HG03175 (cell line): ENCODE measurements around the gene KCNAB2.

Experiments
- ATAC-seq: cut with Tn5 transposase; IDR thresholded peaks from one replicate; pipeline ENCODE4 v1.9.1; 2021; ENCODE audit warnings: mild to moderate bottlenecking, moderate library complexity; ENCODE audit not compliant: unreplicated experiment

KCNAB2 gene

DNA sequence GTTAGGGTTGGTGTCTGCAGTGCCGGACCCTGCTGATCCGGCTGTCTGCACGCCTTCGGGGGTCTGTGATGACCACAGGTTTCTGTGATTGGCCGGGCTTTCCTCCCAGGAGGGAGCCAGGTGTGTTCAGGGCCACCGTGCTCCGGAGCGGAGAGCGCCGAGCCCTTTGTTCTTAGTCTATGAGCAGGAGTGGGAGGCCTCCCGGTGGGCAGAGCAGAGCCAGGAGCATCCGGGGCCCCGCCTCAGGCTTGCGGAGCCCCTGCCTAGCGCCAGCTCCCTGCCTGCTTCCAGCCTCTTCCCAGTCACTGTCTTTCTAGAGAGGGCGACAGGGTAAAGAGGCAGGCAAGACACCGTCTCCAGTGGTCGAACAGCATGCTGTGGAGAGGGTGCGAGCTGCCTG, 31.8 kb downstream of the KCNAB2 start:
- no peak for ATAC-seq

DNA sequence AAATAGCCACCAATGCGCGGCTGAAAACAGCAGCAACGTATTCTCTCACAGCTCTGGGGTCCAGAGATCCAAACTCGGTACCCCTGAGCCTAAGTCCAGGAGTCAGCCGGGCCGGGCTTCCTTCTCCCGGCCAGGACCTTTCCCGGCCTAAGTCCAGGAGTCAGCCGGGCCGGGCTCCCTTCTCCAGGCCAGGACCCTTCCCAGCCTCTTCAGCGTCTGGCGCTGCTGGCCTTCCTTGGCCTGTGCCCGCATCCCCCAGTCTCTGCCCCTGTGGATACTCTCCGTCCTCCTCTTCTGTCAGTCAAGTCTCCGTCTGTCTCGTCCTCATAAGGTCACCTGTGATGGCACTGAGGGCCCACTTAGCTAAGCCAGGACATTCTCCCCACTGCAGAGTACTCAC, 32.2 kb downstream of the KCNAB2 start:
- ATAC-seq = no peak

DNA sequence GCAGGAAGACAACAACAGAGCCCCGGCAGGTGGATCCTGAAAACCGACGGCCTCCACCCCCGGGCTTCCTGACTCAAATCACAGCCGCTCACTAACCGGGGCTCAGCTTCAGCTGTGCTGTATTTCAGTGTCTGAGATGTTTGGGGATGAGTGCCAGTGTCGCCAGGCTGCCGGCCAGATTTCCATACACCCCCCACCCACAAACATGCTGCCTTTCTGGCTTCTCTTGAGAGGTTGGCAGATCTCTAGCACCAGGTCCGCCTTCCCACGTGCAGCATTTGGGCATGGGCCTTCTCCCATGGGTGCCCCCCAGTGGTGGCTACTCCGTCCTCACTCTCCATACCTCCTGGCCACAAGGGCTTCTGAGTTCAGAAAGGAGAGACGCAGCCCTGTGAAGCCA, 34.8 kb downstream of the KCNAB2 start:
- ATAC-seq = no peak

DNA sequence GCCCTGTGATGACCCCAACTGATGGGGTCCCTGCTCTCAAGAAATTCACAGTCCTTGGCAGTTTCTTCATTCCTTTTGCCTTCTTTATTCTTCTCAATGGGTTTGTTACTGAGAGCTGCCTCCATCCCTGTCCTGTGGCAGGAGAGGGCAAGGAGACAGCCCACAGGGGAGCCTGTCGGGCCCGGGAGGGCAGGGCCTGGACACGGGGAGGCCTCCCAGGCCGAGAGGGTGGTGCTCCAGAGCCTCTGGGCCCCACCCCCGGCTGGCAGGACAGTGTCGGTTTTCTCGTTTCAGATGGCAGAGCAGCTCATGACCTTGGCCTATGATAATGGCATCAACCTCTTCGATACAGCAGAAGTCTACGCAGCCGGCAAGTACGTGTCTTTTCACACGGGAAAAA, 36.2 kb downstream of the KCNAB2 start:
- ATAC-seq = no peak

DNA sequence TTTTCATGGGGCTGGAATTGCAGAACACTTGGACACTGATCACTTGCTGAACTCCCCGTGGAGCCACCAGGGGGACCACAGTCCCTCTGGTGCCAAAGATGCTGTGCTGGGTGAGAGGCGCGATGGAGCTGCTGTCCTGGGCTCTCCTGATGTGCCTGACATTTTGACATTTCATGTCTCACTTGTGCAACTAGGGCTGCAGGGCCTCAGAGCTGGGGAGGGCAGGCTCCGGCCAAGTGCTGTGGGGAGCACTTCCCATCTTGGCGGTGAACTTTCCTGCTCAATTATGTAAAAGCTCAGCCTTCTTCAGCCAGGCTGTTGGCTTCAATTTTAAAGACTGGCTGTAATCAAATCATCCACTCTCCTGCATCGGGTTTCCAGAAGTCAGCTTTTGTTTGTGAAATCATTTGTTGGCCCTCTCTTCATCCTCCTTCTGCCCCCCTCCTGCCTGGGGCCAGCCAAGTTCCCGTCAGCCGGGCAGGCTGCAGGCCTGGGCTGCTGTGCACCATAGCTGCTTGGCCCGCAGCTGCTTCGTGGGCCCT, 36.8 kb downstream of the KCNAB2 start:
- ATAC-seq = no peak

DNA sequence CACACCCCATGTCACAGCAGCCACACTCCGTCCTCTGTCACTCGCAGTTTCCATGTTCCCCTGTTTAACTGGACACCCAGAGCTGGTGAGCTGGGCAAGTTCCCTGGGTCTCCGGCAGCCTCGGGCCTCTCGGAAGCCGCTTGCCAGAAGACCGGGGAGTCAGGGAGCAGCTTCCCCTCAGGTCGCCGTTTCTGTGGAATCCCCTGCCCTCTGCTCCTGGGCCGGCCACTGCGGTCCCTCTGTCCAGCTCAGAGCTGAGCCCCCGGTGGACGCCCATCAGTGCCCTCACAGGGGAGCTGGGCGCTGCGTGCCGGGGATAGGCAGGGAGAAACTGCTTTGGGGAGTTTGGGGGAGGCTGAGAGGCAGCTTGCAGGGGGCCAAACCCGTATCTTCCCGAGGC, 37.7 kb downstream of the KCNAB2 start:
- no peak for ATAC-seq

DNA sequence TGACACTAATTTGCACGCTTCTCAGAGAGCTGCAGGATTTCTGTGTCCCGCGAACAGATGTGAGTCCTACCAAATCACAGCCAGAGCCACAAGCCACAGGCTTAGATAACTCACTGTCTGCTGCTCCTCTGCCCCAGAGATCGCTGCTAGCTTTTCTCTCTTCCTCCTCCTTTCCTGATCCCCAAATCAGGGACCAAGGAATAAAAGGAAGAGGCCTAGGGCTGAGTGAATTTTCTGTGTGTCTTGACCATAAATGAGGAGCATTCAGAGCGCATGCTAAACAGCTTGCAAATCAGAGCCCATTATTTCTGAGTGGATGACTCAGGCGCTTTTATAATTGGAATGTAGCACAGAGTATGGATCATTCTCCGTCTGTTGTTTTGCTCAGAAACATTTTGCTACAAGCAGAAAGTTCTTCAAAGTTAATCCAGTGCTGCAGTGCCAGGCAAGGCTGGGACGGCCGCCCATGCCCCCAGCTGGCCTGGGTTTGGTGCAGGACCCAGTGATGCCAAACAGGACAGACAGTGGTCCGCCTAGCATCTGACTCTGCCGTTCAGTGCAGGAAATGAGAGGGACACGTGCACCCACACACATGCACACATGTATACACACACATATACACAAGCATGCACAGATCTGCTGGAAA, 38.2 kb downstream of the KCNAB2 start:
- no peak for ATAC-seq

DNA sequence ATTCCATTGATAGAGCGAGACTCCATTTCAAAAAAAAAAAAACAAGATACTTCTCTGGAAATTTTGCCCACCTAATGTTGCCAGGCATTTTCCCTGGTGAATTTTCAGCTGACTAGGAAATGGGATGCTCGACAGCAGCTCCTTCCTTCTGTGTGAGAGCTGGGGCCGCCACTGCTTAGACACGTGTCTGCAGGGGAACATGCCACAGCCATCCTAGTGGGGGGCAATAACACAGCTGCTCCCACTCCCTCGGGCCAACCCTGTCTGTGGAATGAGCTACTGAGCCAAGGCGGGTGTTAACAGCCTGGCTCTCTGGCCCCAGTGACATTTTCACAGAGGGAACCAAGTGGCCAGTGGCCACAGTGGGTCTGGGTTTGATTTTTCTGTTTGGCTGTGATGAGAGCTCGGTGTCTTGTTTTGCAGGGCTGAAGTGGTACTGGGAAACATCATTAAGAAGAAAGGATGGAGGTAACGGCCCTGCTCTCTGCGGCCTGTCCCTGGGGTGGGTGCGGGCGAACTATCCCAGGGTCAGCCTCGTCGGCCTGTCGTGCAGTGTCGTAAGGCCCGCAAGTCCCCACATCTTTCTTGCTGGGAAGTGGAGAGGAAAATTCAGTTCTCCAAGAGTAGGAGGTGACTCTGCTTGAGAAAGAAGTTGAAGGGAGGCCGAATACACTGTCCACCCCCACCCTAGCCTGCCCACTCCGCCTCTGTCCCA, 39.2 kb downstream of the KCNAB2 start:
- no peak for ATAC-seq

DNA sequence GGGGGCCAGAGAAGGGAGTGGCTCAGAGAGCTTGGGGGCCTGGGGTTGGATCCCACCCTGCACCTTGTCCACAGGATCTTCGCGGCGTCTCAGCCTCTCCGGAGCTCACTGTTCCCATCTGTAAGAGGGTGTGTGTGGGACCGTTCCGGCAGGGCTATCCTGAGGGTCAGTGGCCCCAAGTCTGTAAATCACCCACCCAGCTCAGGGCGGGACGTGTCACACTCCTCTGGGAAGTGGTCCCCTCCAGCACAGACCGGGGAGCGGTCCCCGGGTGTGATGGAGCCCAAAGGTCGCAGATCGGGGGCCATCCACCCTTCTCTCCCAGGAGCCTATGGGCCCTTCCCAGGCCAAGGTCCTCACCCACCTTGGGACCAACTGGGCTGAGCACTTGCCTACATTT, 40.0 kb downstream of the KCNAB2 start:
- no peak for ATAC-seq

DNA sequence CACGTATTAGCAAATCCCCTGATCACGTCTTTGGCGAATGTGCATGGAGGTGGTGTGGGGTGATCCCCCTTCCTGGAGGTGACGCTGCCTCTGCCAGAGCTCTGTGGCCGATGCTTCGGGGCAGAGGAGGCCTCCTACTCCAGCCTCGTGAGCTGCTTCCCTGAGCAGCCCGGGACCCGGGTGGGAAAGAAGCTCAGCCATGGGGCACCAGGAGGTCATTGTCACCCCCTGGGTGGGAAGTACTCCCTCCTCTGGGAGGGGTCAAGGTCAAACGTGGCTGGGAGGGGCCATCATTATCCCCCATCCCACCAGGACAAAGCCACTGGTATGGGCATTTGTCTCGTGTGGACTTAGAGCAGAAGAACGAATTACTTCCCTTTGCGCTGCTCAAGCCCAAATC, 40.7 kb downstream of the KCNAB2 start:
- ATAC-seq = no peak

DNA sequence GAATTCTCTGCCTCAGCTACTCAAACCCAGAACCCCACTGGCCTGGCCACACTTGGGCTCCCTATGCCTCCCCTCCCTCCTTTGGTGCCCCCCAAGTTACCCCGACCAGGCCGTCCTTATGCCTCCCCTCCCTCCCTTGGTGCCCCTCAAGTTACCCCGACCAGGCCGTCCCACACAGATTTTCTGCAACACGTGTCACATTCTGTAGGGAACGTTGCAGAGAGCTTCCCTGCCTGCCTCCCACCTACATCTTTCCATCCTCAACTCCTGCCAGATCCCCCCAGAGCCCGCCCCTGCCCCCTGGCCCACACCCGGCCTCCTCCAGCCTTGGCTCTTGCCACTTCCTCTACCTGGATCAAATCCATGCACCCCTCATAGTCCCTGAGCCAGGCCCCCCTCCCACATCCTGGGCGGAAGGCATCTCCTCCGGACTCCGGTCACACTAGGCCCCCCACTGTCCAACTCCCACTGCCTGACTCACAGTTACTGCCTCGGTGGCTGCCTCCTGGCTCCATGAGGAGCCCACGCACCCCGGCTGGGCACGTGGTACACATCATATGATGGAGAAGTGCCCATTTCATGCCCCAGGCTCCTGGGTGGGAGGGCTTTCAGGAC, 41.2 kb downstream of the KCNAB2 start:
- no peak for ATAC-seq

DNA sequence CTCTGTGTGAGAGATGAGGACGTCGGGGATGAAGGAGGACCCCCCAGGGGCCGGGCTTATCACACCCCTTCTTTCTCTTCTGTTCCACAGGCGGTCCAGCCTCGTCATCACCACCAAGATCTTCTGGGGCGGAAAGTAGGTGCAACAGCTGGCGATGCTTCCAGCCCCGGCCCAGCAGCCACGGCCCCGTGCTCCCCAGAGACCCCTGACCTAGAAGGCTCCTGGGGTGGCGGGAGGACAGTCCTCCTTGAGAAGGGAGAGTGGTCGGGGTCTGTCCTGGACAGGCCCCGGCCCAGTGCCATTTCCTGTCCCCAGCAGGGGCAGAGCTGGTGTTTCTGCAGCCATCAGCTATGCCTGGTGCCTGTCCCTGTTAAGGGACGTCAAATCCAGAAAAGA, 41.7 kb downstream of the KCNAB2 start:
- no peak for ATAC-seq

DNA sequence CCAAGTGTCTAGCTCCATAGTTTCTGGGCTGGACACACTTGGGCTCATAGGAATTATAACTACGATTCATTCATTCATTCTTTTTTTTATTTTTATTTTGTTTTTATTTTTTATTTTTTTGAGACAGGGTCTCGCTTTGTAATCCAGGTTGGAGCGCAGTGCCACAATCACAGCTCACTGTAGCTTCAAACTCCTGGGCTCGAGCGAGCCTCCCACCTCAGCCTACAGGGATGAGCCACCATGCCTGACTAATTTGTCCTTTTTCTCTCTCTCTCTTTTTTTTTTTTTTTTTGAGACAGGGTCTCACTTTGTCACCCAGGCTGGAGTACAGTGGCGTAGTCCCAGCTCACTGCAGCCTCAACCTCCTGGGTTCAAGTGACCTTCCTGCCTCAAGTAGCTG, 42.3 kb downstream of the KCNAB2 start:
- no peak for ATAC-seq

DNA sequence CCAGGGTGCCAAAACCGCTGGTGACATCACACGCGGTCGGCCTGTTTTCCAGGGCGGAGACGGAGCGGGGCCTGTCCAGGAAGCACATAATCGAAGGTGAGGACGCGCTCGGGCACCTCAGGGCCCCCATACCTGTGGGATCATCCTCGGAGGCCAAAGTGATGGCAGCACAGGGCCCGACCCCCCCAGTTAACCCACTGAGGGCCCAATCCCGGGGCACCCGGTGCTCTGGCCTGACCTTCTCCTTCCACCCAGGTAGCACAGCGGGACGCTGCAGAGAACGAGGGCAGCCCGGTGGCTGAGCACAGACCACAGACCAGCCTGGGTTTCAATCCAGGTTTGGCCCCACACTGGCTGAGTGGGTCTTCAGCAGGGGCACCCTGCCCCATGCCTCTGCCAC, 43.3 kb downstream of the KCNAB2 start:
- ATAC-seq = no peak

DNA sequence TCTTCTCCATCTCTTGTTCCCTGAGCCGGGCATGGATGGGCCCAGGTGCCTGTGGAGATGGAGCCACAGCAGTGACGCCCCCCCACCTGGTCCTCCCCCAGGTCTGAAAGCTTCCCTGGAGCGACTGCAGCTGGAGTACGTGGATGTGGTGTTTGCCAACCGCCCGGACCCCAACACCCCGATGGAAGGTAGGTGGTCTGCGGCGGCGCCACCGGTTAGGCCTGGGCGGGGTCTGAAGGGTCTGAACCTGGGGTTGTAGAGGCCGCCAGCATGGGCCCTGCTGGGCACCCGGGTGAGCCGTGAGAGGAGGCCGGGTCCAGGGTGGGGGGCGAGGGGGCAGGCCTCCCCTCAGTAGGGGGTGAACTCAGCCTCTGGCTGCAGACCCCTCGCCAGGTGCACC, 44.6 kb downstream of the KCNAB2 start:
- no peak for ATAC-seq

DNA sequence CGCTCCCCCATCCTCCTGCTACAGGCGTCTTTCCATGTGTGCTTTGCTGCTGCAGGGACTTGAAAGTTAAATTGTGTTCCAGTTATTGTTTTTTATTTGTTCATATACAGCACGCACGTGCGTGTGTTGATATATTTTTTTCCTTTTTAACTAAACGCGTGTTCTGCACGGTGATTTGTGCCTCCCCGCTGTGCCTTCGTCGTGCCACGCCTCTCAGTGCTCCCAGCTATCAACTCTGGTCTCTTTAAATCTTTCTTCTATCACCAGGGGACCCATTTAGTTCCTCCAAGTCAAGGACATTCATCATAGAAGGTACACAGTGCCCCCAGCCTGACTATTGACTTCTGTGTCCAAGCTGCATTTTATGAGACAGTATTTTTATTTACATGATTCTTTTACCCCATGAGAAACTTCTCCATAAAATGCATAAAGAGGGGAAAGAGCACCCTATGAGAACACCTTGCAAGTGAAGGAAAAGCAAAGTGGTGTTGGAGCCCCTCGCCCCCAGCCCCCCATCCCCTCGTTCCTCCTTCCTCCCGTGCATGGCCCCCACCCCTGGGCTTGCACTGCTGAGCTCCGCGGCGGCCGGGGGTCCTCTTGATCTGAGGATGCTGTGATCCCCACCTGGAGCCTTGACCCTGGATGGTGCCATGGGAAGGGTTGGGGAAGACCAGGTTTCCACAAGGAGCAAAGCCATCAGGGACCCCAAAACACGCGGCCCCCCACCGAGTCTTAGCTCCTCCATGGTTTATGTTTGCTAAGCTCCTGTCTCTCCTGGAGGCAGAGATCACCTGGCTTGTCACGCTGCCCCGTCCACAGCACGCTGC, 45.5 kb downstream of the KCNAB2 start:
- ATAC-seq = no peak

DNA sequence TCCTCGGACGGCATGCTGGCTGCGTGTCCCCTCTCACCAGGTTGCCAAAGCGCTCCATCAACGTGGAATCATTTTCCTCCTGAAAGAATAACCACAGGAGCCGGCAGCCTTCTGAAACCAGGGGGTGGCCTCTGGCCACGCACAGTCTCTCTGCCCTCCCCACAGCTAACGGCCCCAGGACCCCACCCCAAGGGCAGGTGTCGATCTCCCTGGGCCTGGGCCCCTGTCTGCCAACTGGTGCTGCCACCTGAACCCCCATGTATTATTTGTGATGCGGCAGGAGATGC, 46.1 kb downstream of the KCNAB2 start:
- no peak for ATAC-seq

DNA sequence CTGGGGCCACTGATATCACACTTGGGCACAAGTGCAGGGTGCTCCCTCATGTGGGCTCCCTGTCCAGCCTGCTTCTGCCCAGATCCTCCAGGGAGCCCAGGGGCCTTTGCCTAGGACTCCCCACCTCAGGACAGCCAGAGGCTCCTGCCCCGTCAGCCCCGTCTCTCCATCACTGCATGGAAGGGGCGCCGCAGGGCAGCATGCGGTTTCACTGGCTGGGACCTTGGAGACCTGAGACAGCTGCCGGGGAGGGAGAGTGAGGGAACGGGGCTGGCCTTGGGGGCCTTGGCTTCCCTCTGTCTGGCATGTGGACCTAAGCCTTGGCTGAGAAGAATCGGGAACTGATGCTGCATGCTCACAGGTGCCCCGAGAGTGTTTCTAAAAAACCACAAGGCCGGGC, 46.5 kb downstream of the KCNAB2 start:
- no peak for ATAC-seq

DNA sequence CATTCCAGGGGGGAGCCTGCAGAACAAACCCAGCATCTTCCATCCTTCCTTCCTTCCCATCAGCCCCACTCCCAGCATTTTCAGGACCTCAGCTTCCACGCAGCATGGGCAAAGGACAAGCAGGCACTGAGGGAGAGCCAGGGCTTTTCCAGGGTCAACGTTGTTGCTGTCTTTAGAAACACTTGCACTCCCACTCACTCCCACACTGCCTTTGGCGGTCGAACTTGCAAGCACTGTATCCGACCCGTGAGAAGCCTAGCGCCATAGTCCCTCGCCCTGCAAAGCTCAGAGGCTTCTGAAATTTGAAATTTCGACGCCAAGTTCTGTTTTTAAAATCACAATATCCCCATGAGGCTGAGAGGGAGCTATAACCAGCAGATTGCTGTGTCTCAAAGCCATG, 47.4 kb downstream of the KCNAB2 start:
- ATAC-seq = no peak

DNA sequence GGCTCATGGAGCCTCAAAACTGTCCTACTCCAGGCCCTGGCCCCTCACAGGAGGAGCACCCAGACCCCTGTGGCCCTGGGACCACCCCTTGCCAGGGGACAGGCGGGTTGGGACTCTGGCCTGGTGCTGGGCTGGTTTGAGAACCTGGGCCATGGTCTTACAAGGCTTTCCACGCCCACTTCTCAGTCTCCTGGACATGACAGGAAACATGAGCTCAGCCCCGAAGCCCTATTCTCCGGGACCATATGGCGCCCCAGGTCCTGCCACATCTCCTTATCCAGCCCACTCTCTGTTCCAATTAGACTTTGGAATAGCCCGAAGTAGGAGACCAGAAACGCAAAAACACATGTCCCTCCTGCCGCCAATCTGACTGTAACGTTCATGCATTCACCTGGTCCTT, 47.9 kb downstream of the KCNAB2 start:
- ATAC-seq = no peak

DNA sequence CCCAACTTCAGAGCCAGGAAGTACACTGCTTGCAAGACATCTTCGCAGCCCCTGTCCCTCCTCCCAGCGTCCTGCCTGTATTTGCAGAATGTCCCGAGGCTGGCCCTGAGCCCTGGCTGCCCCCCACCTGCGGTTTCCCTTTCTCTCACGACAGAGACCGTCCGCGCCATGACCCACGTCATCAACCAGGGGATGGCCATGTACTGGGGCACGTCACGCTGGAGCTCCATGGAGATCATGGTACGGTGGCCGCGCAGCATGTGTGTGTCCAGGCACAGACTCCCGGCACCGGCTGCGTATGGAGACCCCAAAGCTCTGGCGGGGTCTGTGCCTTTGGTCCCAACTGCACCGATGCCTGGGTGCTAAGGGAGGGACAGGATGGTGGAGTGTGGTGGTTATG, 48.6 kb downstream of the KCNAB2 start:
- no peak for ATAC-seq
